Activated T-helper 2 cell treated with anti-CD3 and anti-CD28 coated beads, Interferon-gamma antibody, Interleukin-2, Interleukin-4, amounts not matched to agents 10 μg/mL and 5 μg/mL and 100 μg/mL, durations not matched to agents 14 hours and 24 hours and 36 hours (primary cell): Measurements from ENCODE around the gene ABLIM2. TPM values are rescaled to one million over a fixed set of nuclear protein-coding genes. Genes with fewer than 3 reads are reported as not detected.

Experiments used
- DNase-seq: peaks from one replicate; pipeline ENCODE4 v3.0.0; 2021; ENCODE audit warnings: low spot score
- H3K27ac Mint-ChIP-seq: one replicate; pipeline ENCODE4 v1.8.0; 2021; ENCODE audit warnings: mixed read lengths
- H3K27me3 Mint-ChIP-seq: one replicate; pipeline ENCODE4 v1.8.0; 2021; ENCODE audit warnings: low read depth, mixed read lengths
- H3K36me3 Mint-ChIP-seq: one replicate; pipeline ENCODE4 v1.8.0; 2021; ENCODE audit warnings: low read depth, mixed read lengths
- H3K4me1 Mint-ChIP-seq: one replicate; pipeline ENCODE4 v1.8.0; 2021; ENCODE audit warnings: low read depth, mixed read lengths
- H3K4me3 Mint-ChIP-seq: one replicate; pipeline ENCODE4 v1.8.0; 2021; ENCODE audit warnings: low read depth, mild to moderate bottlenecking, moderate library complexity, mixed read lengths
- H3K9me3 Mint-ChIP-seq: one replicate; pipeline ENCODE4 v1.8.0; 2021; ENCODE audit warnings: mixed read lengths
- intact Hi-C: fragments of 100-400 bp; cut with micrococcal nuclease; formaldehyde crosslinking; loops from one replicate; pipeline ENCODE4 v1.15.1; 2023
- total RNA-seq: library from RNA; stranded (reverse); gene quantifications from 2 replicates; pipeline ENCODE4 v1.2.3, GENCODE V29; 2022

ABLIM2 gene
- total RNA-seq, 1 donor from 2014 or later, result 0.32 TPM

DNA sequence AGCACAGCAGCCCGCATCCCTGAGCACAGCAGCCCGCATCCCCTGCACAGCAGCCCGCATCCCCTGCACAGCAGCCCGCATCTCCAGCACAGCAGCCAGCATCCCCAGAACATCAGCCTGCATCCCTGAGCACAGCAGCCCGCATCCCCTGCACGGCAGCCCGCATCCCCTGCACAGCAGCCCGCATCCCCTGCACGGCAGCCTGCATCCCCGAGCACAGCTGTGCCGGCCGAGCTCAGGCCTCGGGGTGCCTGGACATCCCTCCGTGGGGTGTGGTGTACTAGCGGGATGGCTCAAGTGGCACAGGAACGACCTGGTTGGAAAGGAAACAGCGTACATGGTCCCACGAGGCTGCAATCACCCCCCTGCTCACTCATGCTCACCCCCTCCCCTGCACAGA, 26.8 kb downstream of the ABLIM2 start:
- H3K27me3 Mint-ChIP-seq, result no peaks in the 10 kb centered on the region

DNA sequence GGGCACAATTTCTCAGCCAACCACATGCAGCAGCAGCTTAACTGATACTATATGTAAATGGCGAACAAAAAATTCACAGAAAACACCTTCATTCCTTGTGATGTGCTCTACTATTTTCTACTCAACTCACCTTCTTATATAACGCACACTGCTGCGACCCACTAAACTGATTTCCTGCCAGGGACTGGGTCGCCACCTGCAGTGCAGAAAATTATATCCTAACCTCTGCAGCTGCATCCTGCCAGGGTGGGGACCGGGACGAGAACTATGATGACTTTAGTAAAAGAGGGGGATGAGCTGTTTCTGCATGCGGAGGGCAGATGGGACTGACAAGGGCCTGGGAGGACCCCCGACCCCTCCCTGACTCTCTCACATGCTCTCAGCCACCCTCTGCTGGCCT, 27.4 kb downstream of the ABLIM2 start:
- H3K27ac Mint-ChIP-seq, result no peak overlapping the region
- no peak for DNase-seq
- no peaks in the 10 kb centered on the region for H3K27me3 Mint-ChIP-seq
- intact Hi-C loops, result no loop called here
- no peaks in the 10 kb centered on the region for H3K36me3 Mint-ChIP-seq
- H3K9me3 Mint-ChIP-seq, result no peaks in the 10 kb centered on the region
- H3K4me1 Mint-ChIP-seq, result no peaks in the 10 kb centered on the region
- H3K4me3 Mint-ChIP-seq, result no peak overlapping the region

More for the DNA sequence above, 26.8 kb downstream of the ABLIM2 start:
- Mint-ChIP-seq H3K27ac (no peak overlapping the region), H3K36me3 (no peaks in the 10 kb centered on the region), H3K4me3 (no peak overlapping the region), H3K4me1 (no peaks in the 10 kb centered on the region), H3K9me3 (no peaks in the 10 kb centered on the region)
- intact Hi-C loops, result no loop called here
- no peak for DNase-seq

DNA sequence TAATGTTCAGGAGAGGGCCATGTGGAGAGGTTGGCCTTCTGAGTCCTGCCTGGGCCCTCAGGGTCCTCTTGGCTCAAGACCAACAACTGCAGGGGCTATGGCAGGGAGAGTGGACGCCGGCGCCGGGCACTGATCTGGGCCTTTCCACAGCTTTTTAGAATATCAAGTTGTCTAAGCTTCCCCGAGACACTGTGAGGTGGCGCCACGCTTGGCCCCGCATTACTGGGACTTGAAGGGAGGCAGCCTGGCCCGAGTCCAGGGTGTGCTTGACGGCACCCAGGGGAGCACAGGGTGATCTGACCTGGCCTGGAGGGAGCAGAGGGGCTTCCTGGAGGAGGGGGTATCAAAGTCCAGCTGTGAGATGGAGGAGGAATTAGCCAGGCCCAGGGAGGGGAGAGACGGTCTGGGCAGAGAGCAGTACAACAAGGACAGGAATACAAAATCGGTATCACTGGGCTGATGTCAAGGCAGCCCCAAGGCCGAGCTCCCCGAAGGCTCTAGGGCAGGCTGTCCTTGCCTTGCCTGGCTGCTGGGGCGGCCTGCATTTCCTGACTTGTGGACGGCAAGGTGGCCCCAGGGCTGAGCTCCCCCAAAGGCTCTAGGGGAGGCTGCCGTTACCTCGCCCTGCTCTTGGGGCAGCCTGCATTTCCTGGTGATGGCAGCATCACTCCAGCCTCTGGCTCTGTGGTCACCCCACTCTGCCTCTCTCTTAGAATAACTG, 28.1 kb downstream of the ABLIM2 start:
- Mint-ChIP-seq H3K27me3 (no peaks in the 10 kb centered on the region), H3K4me1 (no peaks in the 10 kb centered on the region), H3K36me3 (no peaks in the 10 kb centered on the region), H3K27ac (no peak overlapping the region), H3K4me3 (no peak overlapping the region), H3K9me3 (no peaks in the 10 kb centered on the region)
- no peak for DNase-seq
- intact Hi-C loops, result no loop called here

DNA sequence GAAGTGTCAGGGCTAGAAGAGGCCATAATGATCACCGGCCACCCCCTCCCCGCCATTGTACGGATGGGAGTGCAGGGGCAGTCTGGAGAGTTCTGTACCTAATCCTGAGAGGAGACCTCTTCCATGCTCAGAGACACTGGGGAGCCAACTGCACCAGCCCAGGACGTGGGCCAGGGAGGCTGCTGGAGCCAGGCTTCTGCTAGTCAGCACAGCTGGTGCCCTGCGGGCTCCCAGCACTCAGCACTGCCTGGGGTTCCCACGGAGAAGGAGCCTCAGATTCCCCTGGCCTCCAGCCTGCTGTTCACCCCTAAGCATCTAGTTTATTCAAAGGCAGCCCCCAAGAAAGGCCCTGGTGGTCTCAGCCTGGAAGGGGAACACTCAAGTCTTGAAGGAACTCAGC, 28.8 kb downstream of the ABLIM2 start:
- intact Hi-C loops, result no loop called here
- no peaks in the 10 kb centered on the region for H3K4me1 Mint-ChIP-seq
- DNase-seq, result no peak
- H3K36me3 Mint-ChIP-seq, result no peaks in the 10 kb centered on the region
- no peaks in the 10 kb centered on the region for H3K9me3 Mint-ChIP-seq
- H3K4me3 Mint-ChIP-seq, result no peak overlapping the region
- no peaks in the 10 kb centered on the region for H3K27me3 Mint-ChIP-seq
- no peak overlapping the region for H3K27ac Mint-ChIP-seq

GRCh38 chr4:8129136-8129535, 29.5 kb downstream of the ABLIM2 start:
- intact Hi-C loops, result no loop called here
- no peak for DNase-seq

GRCh38 chr4:8128100-8128856, 30.3 kb downstream of the ABLIM2 start:
- Mint-ChIP-seq H3K4me1 (no peaks in the 10 kb centered on the region), H3K27ac (no peak overlapping the region)

More at GRCh38 chr4:8129136-8129535, 29.5 kb downstream of the ABLIM2 start:
- H3K27ac Mint-ChIP-seq, result no peak overlapping the region
- H3K4me3 Mint-ChIP-seq, result no peak overlapping the region
- no peaks in the 10 kb centered on the region for H3K9me3 Mint-ChIP-seq
- no peaks in the 10 kb centered on the region for H3K4me1 Mint-ChIP-seq
- no peaks in the 10 kb centered on the region for H3K36me3 Mint-ChIP-seq
- H3K27me3 Mint-ChIP-seq, result no peaks in the 10 kb centered on the region

DNA sequence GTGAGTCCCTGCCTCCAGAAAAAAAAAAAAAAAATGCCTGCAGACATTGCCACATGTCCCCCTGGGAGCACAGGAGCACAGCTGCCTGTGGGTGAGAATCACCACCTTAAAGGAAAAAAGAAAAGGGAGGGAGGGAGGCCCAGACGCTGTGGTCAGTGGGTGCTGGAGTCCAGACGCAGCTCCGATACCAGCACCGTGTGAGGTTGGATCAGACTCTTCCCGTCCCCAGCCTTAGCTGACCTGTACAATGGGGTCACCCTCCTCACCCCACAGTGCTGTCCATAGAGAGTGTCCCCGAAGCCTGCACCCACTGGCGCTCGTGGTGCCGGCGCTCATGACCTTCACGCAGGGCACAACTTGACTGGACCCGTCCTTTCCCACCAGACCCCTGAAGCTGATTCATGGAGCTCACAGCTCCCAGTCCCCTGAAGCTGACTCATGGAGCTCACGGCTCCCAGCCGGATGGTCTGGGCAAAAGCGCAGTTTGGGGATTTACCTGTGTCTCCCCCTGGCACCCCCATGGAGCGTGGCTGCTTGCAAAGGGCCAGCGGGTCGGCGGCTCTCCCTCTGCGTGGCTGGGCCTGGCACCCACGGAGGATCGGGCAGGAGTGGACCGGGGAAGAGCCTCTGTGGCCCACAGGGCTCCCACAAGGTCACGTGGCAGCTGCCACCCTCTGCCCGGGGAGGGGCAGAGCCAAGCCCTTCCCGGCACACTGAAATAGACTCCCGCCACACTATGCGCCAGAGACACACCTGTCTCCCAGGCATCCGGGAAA, 31.4 kb downstream of the ABLIM2 start:
- no peaks in the 10 kb centered on the region for H3K27me3 Mint-ChIP-seq
- no peak for DNase-seq
- H3K4me1 Mint-ChIP-seq, result no peaks in the 10 kb centered on the region
- H3K4me3 Mint-ChIP-seq, result no peak overlapping the region
- intact Hi-C loops, result no loop called here
- H3K27ac Mint-ChIP-seq, result no peak overlapping the region
- no peaks in the 10 kb centered on the region for H3K9me3 Mint-ChIP-seq
- H3K36me3 Mint-ChIP-seq, result no peaks in the 10 kb centered on the region

More at GRCh38 chr4:8128100-8128856, 30.3 kb downstream of the ABLIM2 start:
- Mint-ChIP-seq H3K27me3 (no peaks in the 10 kb centered on the region), H3K36me3 (no peaks in the 10 kb centered on the region), H3K9me3 (no peaks in the 10 kb centered on the region), H3K4me3 (no peak overlapping the region)
- intact Hi-C loops, result no loop called here
- no peak for DNase-seq

DNA sequence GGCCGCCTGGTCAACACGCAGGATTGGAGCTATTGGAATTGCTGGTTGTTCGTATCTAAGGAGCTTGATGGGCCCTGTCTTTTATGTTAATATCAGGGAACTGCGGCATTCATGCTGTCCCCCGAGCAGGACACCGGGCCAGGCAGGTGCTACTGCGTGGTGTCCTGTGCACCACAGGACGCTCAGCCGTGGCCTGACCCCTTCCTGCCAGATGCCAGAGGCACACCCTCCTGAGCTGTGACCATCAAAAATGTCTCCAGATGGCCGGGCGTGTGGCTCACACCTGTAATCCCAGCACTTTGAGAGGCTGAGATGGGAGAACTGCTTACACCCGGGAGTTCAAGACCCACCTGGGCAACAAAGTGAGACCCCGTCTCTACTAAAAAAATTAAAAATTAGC, 32.1 kb downstream of the ABLIM2 start:
- no peak overlapping the region for H3K27ac Mint-ChIP-seq
- no peak overlapping the region for H3K4me3 Mint-ChIP-seq
- no peaks in the 10 kb centered on the region for H3K36me3 Mint-ChIP-seq
- no peaks in the 10 kb centered on the region for H3K27me3 Mint-ChIP-seq
- intact Hi-C loops, result no loop called here
- H3K4me1 Mint-ChIP-seq, result no peaks in the 10 kb centered on the region
- no peaks in the 10 kb centered on the region for H3K9me3 Mint-ChIP-seq
- DNase-seq, result no peak

DNA sequence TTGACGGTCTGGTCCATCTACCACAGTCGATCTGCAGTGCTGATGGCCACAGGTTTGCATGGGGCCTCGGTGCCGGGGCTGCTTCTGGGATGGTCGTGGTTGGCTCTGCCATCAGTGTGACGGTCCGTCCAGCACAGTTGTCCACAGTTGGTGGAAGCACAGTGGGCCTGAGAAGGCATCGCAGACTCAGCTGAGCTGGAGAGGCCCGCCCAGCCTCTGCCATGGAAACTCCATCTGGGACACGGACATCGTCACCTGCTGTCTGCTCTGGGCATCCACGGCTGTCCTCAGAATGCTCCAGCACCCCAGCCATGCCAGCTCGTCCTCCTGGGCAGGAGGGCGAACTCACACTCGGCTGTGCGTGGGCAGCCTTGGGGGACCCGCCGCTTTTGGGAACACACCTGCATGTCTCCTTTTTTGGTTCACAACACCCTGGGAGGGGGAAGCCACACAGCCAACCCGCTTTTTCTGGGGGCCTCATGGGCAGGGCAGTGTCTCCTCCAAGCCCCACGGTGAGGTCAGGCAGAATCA, 33.0 kb downstream of the ABLIM2 start:
- Mint-ChIP-seq H3K9me3 (no peaks in the 10 kb centered on the region), H3K4me3 (no peak overlapping the region), H3K27me3 (no peaks in the 10 kb centered on the region), H3K27ac (no peak overlapping the region), H3K4me1 (no peaks in the 10 kb centered on the region), H3K36me3 (no peaks in the 10 kb centered on the region)
- intact Hi-C loops, result no loop called here
- DNase-seq, result no peak

DNA sequence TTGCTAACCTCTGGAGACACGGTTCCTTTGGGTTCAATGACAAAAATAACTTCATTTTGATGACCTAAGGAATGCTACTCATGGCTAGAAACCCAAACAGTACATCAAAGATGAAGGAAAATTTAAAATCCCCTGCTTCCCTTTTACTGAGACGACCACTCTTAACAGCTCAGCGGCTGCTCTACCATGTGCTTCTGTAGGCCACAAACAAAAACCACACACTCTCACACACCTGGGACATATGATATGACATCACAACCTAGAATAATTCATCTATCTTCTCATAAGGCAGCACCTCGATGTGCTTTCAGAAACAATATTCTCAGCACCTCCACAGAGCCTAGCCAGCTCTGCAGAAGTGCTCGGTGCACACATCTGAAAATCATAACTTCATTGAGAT, 34.7 kb downstream of the ABLIM2 start:
- no peaks in the 10 kb centered on the region for H3K36me3 Mint-ChIP-seq
- DNase-seq, result no peak
- H3K4me3 Mint-ChIP-seq, result no peak overlapping the region
- no peaks in the 10 kb centered on the region for H3K9me3 Mint-ChIP-seq
- no peak overlapping the region for H3K27ac Mint-ChIP-seq
- no peaks in the 10 kb centered on the region for H3K27me3 Mint-ChIP-seq
- intact Hi-C loops, result no loop called here
- H3K4me1 Mint-ChIP-seq, result no peaks in the 10 kb centered on the region

GRCh38 chr4:8123389-8123788, 35.2 kb downstream of the ABLIM2 start:
- Mint-ChIP-seq H3K36me3 (no peaks in the 10 kb centered on the region), H3K4me3 (no peak overlapping the region), H3K4me1 (no peaks in the 10 kb centered on the region), H3K27ac (no peak overlapping the region), H3K27me3 (no peaks in the 10 kb centered on the region), H3K9me3 (no peaks in the 10 kb centered on the region)
- intact Hi-C loops, result no loop called here
- no peak for DNase-seq

DNA sequence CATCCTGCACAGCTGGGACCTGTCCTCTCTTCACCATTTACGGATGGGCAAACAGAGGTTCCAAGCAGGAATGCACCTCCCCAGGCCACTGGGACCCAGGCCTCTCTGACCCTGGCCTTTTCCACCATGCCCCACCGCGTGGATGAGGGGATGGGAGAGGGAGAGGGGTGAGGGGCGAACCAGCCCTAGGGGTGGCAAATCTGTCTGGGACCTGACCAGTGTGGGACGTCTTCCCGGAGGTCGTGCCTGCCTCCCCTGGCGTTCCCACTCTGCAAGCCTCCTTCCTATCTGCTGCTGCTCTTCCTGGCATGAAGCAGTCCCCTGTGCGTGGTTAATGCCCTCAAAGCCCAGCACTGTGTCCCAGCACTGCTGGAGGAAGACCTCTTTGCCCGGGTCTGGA, 35.9 kb downstream of the ABLIM2 start:
- H3K4me1 Mint-ChIP-seq, result no peaks in the 10 kb centered on the region
- H3K9me3 Mint-ChIP-seq, result no peaks in the 10 kb centered on the region
- H3K36me3 Mint-ChIP-seq, result no peaks in the 10 kb centered on the region
- intact Hi-C loops, result no loop called here
- no peak overlapping the region for H3K4me3 Mint-ChIP-seq
- no peak overlapping the region for H3K27ac Mint-ChIP-seq
- DNase-seq, result no peak
- no peaks in the 10 kb centered on the region for H3K27me3 Mint-ChIP-seq
